Testis (tissue), 3 donors: ENCODE data around the gene KIF4B. TPM values are rescaled to one million over a fixed set of nuclear protein-coding genes. Genes with fewer than 3 reads are reported as not detected.
"Not testable (repeated sequence)": the region's sequence is repeated elsewhere in the genome, so short reads cannot be mapped to it uniquely, and the experiment has no call there.

ENCODE experiments used
- DNase-seq: peaks from one replicate; pipeline ENCODE4 v3.0.0-alpha.2; 2019
- H3K27ac ChIP-seq, 2 donors: fragments of 200-600 bp; sonication (generic); one replicate each; pipeline ENCODE4 v1.5.1; 2019
- H3K27me3 ChIP-seq: fragments of 200-600 bp; sonication (generic); one replicate; pipeline ENCODE4 v1.5.1; 2019
- H3K36me3 ChIP-seq: fragments of 200-600 bp; sonication (generic); one replicate; pipeline ENCODE4 v1.5.1; 2017; ENCODE audit warnings: low read depth; ENCODE audit errors: missing control alignments
- H3K4me1 ChIP-seq: fragments of 200-600 bp; sonication (generic); one replicate; pipeline ENCODE4 v1.5.1; 2019
- H3K4me3 ChIP-seq, 2 donors: fragments of 200-600 bp; sonication (generic); one replicate each; pipeline ENCODE4 v1.5.1; 2017 to 2019
- H3K9me3 ChIP-seq: fragments of 200-600 bp; sonication (generic); one replicate; pipeline ENCODE4 v1.5.1; 2017
- POLR2A ChIP-seq: fragments of 450-650 bp; IDR thresholded peaks from one replicate; pipeline ENCODE4 v1.6.1; 2017; ENCODE audit warnings: antibody characterized with exemption, mild to moderate bottlenecking, moderate library complexity
- WGBS, 2 donors: methylation state at CpG; one replicate each; pipeline ENCODE4 v1.1.5; 2018; 5-methylcytosine and 5-hydroxymethylcytosine counted together
- intact Hi-C: fragments of 100-400 bp; cut with DNase I; formaldehyde crosslinking; loops from one replicate; pipeline ENCODE4 v1.15.1; 2023; ENCODE audit warnings: low total_unique reads
- polyA plus RNA-seq: library from polyadenylated mRNA; stranded (reverse); fragments of 350-450 nt; fragmentation: Illumina TruSeq; extraction: RNeasy Lipid Tissue Mini Kit (QIAGEN cat#74804); gene quantifications from one replicate; pipeline ENCODE4 v1.2.3, GENCODE V29; 2014; ENCODE audit warnings: low read depth, low replicate concordance; ENCODE audit not compliant: insufficient read depth
- total RNA-seq, 2 donors: library from RNA; depleted of rRNA; stranded (reverse); fragments of >200 nt; gene quantifications; one replicate each; pipeline ENCODE4 v1.2.3, GENCODE V29; 2016
- TF ChIP-seq, protein P1 (sequence below), 3 experiments: fragments of 450-650 bp in 2 of 3; fragments of 200-600 bp in 1 of 3; sonication (generic) in 1 of 3; IDR thresholded peaks; one replicate each; pipeline ENCODE4 v1.5.1; 2016 to 2019; ENCODE audit warnings: antibody characterized with exemption in 3 of 3, mild to moderate bottlenecking in 2 of 3, moderate library complexity in 1 of 3

KIF4B gene
- total and polyA plus RNA-seq, 3 donors from 2014 or later = 3.0 to 10.6 (median 6.6) TPM

DNA sequence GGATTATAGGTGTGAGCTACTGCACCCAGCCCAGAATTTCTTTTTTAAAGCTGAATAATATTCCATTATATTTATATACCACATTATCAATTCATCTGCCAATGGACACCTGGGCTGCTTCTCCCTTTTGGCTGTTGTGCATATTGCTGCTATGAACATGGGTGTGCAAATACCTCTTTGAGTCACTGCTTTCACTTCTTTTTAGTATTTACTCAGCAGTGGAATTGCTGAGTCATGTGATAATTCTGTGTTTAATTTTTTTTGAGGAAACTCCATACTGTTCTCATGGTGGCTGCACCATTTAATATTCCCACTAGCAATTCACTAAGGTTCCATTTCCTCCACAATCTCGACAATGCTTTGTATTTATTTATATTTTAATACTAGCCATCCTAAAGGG is 36.1 kb upstream of the KIF4B start:
- WGBS, 2 donors = 71 to 92% methylated on average over 1 of the region's 1 CpG
- H3K36me3 ChIP-seq = no peaks in the 10 kb centered on the region
- no peak overlapping the region for H3K4me3 ChIP-seq
- TF ChIP-seq, protein P1, sequence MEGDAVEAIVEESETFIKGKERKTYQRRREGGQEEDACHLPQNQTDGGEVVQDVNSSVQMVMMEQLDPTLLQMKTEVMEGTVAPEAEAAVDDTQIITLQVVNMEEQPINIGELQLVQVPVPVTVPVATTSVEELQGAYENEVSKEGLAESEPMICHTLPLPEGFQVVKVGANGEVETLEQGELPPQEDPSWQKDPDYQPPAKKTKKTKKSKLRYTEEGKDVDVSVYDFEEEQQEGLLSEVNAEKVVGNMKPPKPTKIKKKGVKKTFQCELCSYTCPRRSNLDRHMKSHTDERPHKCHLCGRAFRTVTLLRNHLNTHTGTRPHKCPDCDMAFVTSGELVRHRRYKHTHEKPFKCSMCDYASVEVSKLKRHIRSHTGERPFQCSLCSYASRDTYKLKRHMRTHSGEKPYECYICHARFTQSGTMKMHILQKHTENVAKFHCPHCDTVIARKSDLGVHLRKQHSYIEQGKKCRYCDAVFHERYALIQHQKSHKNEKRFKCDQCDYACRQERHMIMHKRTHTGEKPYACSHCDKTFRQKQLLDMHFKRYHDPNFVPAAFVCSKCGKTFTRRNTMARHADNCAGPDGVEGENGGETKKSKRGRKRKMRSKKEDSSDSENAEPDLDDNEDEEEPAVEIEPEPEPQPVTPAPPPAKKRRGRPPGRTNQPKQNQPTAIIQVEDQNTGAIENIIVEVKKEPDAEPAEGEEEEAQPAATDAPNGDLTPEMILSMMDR (IDR thresholded peaks at IDR 0.05) = no peak
- TF ChIP-seq POLR2A = no peak
- no peaks in the 10 kb centered on the region for H3K9me3 ChIP-seq
- no peaks in the 10 kb centered on the region for H3K4me1 ChIP-seq
- no peak overlapping the region for H3K27ac ChIP-seq
- DNase-seq = no peak
- intact Hi-C loops = no loop called here
- no peaks in the 10 kb centered on the region for H3K27me3 ChIP-seq

DNA sequence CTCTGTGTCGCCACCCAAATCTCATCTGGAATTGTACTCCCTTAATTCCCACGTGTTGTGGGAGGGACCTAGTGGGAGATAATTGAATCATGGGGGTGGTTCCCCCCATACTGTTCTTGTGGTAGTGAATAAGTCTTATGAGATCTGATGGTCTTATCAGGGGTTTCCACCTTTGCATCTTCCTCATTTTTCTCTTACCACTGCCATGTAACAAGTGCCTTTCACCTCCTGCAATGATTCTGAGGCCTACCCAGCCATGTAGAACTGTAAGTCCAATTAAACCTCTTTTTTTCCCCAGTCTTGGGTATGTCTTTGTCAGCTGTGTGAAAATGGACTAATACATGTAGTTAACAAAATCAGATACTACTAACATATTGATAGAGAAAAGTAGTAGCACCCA is 35.3 kb upstream of the KIF4B start:
- H3K4me1 ChIP-seq, H3K9me3 ChIP-seq, intact Hi-C loops, H3K27me3 ChIP-seq, H3K27ac ChIP-seq, H3K4me3 ChIP-seq, DNase-seq, H3K36me3 ChIP-seq: not testable (repeated sequence)
- WGBS, 2 donors = 76 to 86% methylated on average over 2 of the region's 2 CpGs

DNA sequence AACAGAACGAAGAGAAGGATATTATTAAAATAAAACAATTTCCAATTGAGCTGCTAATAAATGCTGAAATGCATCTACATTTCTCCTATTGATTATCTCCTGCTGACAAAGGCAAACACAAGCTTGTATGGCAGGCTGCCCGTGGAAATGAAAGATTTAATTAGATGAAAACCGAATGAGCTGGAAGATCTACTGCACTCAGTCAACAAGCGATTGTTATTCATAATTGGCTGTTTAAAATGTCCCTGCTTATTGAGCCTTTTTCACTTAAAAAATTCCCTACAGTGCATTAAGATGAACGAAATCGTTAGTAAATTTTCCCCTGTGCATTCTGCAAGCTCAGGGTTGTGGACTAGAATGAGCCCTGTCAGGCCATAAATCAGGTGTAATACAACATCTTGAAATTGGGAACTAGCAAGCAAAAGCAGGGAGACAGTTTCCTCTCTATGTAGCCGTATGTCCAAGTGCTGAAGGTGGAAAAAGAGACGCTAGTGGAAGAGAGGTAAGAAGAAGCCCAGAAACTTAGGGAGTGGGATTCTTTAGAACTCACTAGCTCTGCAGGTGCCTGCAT is 28.5 kb upstream of the KIF4B start:
- TF ChIP-seq, protein P1 (IDR thresholded peaks at IDR 0.05) = no peak
- TF ChIP-seq POLR2A = no peak
- no peaks in the 10 kb centered on the region for H3K27me3 ChIP-seq
- H3K36me3 ChIP-seq = no peaks in the 10 kb centered on the region
- no peak overlapping the region for H3K27ac ChIP-seq
- DNase-seq = no peak
- H3K9me3 ChIP-seq = no peaks in the 10 kb centered on the region
- no peak overlapping the region for H3K4me3 ChIP-seq
- intact Hi-C loops = no loop called here
- WGBS, 2 donors = 69 to 71% methylated on average over 8 of the region's 8 CpGs
- no peaks in the 10 kb centered on the region for H3K4me1 ChIP-seq

DNA sequence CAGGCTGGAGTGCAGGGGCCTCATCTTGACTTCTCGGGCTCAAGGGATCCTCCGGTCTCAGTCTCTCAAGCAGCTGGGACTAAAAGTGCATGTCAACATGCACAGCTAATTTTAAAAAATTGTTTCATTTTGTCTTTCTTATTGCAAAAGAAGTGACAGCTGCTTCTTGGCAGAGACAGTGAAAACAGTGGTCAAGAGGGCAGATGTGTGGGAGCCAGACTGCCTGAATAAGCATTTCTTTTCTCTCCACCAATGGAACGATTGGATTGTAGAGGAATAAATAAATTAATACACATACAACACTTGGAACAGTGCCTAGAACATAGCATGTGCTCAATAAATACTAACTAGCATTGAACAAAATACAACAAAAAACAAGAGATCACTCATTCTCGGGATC is 27.4 kb upstream of the KIF4B start:
- no peaks in the 10 kb centered on the region for H3K27me3 ChIP-seq
- no peaks in the 10 kb centered on the region for H3K9me3 ChIP-seq
- peak; percentile 64 for DNase-seq
- H3K4me1 ChIP-seq = no peaks in the 10 kb centered on the region
- intact Hi-C loops = no loop called here
- WGBS, 2 donors = 48 to 57% methylated on average over 4 of the region's 4 CpGs
- H3K4me3 ChIP-seq = no peak overlapping the region
- H3K36me3 ChIP-seq = no peaks in the 10 kb centered on the region
- H3K27ac ChIP-seq = no peak overlapping the region
- TF ChIP-seq, protein P1 (IDR thresholded peaks at IDR 0.05) = no peak
- no peak for TF ChIP-seq POLR2A

DNA sequence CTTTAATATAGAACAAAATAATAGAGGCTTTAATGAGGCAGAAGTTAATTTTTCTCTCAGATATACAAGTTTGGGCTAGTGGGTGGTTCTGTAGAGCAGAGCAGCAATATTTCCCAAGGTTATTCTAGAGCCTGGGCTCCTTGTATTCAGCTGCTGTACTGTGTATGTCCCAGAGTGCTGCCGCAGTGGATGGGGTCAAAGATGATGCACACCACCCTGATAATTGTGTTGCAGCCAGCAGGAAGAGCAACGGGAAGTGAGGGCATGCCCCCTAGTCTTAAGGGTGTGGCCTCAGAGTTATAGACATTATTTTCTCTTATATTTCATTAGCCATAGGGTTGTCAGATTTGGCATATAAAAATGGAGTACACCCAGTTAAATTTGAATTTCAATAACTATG is 23.9 kb upstream of the KIF4B start:
- H3K27me3 ChIP-seq = no peaks in the 10 kb centered on the region
- H3K36me3 ChIP-seq = no peaks in the 10 kb centered on the region
- 42 to 54% methylated on average over 2 of the region's 2 CpGs for whole genome bisulfite sequencing, 2 donors
- no peaks in the 10 kb centered on the region for H3K4me1 ChIP-seq
- intact Hi-C loops = no loop called here
- H3K4me3 ChIP-seq = no peak overlapping the region
- no peaks in the 10 kb centered on the region for H3K9me3 ChIP-seq
- no peak for DNase-seq
- no peak for TF ChIP-seq POLR2A
- TF ChIP-seq, protein P1 (IDR thresholded peaks at IDR 0.05) = no peak
- no peak overlapping the region for H3K27ac ChIP-seq
